ENCODE results near the gene CCDC24.
A peak's percentile ranks its signal among the peaks of the same experiment; 100 is the strongest.

Gene CCDC24

GRCh38 chr1:43991476-43992231 is at the start of gene CCDC24:
Gene CCDC24, plus strand, starts transcription at chr1:43991599. Its CDS starts 280 bp downstream, at chr1:43991879.
- peak; percentile 85 for DNase-seq

GRCh38 chr1:43942411-43942810 is 49.0 kb upstream of the CCDC24 start:
- no peak for DNase-seq

GRCh38 chr1:43944860-43945259 is 46.5 kb upstream of the CCDC24 start:
- no peak for DNase-seq

- no peak for DNase-seq
Observed at GRCh38 chr1:43945674-43946235, 45.6 kb upstream of the CCDC24 start.

GRCh38 chr1:43946236-43947060 is 45.0 kb upstream of the CCDC24 start, which contains the start of gene IPO13:
Gene IPO13, plus strand, starts transcription at chr1:43946950. Its CDS starts 651 bp downstream, at chr1:43947601.
- DNase-seq = peak; percentile 97

GRCh38 chr1:43947061-43947873 is 44.1 kb upstream of the CCDC24 start:
- no peak for DNase-seq

- no peak for DNase-seq
Observed at GRCh38 chr1:43947874-43948437, 43.4 kb upstream of the CCDC24 start.

GRCh38 chr1:43949678-43950077 is 41.7 kb upstream of the CCDC24 start:
- no peak for DNase-seq

GRCh38 chr1:43951021-43951985 is 40.1 kb upstream of the CCDC24 start:
- no peak for DNase-seq

- peak; percentile 43 for DNase-seq
Observed at GRCh38 chr1:43952731-43953346, 38.6 kb upstream of the CCDC24 start.

- DNase-seq = no peak
Observed at GRCh38 chr1:43953361-43953760, 38.0 kb upstream of the CCDC24 start.

- DNase-seq = no peak
Observed at GRCh38 chr1:43954036-43954435, 37.4 kb upstream of the CCDC24 start.

GRCh38 chr1:43956234-43956633 is 35.2 kb upstream of the CCDC24 start:
- DNase-seq = no peak

GRCh38 chr1:43957407-43958040 is 33.9 kb upstream of the CCDC24 start:
- DNase-seq = no peak

- no peak for DNase-seq
Observed at GRCh38 chr1:43958351-43959255, 32.8 kb upstream of the CCDC24 start.

GRCh38 chr1:43960798-43961197 is 30.6 kb upstream of the CCDC24 start:
- DNase-seq = no peak

GRCh38 chr1:43961692-43962091 is 29.7 kb upstream of the CCDC24 start:
- DNase-seq = no peak

- no peak for DNase-seq
Observed at GRCh38 chr1:43962324-43962723, 29.1 kb upstream of the CCDC24 start.

- no peak for DNase-seq
Observed at GRCh38 chr1:43963006-43963405, 28.4 kb upstream of the CCDC24 start.
